NCI-H510A treated with DMSO at 0.1 percent for 48 hours (cell line): ENCODE results near the gene AXIN1.
"Not testable (repeated sequence)": the region's sequence is repeated elsewhere in the genome, so short reads cannot be mapped to it uniquely, and the experiment has no call there.

Experiments used
- DNase-seq: peaks from one replicate; lab custom pipeline; 2025; lab: John Stamatoyannopoulos, UW

Gene AXIN1

GRCh38 chr16:265711-266110 is 86.8 kb downstream of the AXIN1 start:
- no peak for DNase-seq

GRCh38 chr16:265002-265529 is 87.5 kb downstream of the AXIN1 start:
- no peak for DNase-seq

- DNase-seq, result no peak
These were observed 88.0 kb downstream of the AXIN1 start for GRCh38 chr16:264440-264951.

GRCh38 chr16:263944-264343 is 88.6 kb downstream of the AXIN1 start:
- DNase-seq, result no peak

GRCh38 chr16:263182-263774 is 89.2 kb downstream of the AXIN1 start:
- no peak for DNase-seq

DNA sequence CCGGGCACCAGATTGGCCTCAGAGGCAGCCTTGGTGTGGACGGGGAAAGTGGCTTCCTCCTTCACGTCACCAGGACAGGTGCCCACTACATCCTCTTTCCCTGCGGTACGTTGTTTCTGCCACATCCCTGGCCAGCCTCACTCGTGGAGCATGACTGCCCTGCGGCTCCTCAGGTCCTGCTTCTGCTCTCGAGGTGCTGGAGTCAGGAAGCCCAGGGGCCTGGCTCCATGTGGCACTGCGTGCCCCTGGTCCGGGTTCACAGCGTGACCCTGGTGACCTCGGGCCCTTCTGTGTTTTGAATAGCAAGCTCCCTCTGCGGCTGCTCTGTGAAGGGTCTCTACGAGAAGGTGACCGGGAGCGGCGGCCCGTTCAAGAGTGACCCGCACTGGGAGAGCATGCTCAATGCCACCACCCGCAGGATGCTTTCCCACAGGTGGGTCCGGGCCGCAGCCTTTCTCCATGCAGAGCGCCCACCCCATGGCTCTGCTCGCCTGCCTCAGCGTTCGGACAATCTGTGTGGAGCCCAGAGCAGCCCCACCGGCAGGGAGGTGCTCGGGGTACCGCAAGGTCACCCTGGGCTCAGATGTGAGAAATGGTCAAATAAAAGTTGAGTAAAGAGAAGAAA is 90.3 kb downstream of the AXIN1 start:
- no peak for DNase-seq

DNA sequence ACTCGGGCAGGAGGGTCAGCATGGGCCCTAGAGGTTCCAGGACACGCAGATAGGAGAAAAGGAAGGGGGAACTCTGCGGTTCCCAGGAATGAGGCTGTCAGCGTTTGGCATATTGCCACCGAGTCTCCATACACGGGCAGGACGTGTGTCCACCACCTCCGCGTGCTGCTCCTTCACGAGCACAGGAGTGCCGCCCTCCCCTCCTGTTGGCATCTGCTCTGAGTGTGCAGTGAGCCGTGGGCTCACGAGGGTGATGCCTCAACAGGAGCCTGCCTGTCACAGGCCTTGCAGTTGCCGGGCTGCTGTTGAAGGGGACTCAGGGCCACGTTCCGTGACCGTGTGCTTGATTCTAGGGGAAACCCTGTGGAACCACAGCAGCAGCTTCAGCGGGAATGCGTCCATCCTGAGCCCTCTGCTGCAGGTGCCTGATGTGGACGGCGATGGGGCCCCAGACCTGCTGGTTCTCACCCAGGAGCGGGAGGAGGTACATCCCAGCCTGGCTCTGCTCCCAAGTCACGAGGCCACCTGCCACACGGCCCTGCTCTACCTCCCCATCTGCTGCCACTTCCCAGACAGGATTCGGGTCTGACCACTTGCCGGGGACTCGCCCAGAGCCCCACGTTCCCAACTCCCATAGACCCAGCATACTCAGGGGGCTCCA is 91.4 kb downstream of the AXIN1 start:
- DNase-seq, result no peak

- DNase-seq, result no peak
These were observed 92.2 kb downstream of the AXIN1 start for GRCh38 chr16:260326-260725.

DNA sequence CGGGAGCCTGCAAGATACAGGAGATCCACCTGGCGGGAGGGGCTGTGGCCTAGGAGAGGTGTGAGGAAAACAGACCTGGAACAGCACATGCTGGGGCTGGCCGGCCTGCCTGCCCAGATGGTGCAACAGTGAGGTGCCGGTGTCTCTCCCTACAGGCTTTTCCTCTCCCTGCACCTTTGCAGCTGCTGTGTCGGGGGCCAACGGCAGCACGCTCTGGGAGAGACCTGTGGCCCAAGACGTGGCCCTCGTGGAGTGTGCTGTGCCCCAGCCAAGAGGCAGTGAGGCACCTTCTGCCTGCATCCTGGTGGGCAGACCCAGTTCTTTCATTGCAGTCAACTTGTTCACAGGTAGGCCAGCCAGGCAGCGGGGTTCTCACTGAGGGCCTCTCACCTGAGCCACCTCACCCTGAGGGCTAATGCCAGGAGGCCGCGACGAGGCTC is 92.7 kb downstream of the AXIN1 start:
- DNase-seq, result no peak

GRCh38 chr16:259226-259625 is 93.3 kb downstream of the AXIN1 start:
- DNase-seq, result no peak

GRCh38 chr16:258091-258490 is 94.4 kb downstream of the AXIN1 start:
- DNase-seq, result not testable (repeated sequence)

DNA sequence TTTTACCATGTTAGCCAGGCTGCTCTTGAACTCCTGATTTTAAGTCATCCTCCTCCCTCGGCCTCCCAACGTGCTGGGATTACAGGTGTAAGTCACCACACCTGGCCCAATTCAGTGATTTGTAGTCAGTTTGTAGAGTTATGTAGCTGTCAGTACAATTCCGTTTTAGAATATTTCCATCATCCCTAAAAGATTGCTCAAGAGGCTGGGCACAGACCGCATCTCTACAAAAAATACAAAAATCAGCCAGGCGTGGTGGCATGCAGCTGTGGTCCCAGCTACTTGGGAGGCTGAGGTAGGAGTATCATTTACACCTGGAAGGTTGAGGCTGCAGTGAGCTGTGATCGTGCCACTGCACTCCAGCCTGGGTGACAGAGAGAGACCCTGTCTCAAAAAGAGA is 97.3 kb downstream of the AXIN1 start:
- DNase-seq, result no peak

- DNase-seq, result no peak
These were observed 98.1 kb downstream of the AXIN1 start for GRCh38 chr16:254461-254860.

GRCh38 chr16:253833-254232 is 98.7 kb downstream of the AXIN1 start:
- no peak for DNase-seq

DNA sequence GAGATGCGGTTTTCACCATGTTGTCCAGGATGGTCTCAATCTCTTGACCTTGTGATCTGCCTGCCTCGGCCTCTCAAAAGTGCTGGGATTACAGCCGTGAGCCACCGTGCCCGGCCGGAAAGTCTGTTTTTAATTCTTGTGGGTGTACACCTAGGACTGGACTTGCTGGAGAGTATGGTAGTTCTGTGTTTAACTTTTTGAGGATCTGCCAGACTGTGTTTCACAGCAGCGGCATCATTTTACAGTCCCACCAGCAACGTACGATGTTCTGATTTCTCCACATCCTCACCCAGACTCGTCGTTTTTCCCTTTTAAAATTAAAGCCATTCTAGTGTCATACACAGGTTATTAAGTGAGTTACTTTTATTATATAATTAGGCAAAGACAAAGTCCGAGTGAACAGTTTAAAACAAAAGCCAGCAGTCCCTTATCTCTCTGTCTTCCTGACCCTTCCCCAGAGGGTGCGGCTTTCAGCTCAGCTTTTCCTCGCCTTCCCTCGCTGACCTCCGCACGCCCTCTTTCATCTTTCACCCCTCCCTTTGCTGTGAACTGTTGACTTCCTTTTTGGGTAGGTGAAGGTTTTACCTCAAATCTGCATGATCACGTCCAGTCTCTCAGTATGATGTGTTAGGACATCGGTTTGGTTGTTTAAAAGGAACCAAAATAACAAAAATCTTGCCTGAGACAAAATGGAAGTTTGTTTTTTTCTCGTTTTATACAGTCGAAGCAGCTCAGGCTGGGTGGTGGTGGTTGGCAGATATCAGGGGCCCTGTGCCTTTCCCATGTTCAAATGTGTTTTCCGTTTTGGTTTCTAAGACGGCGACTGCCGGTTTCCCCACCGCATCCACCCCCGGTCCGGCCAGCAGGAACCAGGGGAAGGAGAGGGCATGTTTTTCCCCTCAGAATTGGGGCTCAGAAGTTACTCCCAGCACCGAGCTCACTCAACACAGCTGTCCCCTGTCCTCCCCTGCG is 99.9 kb downstream of the AXIN1 start:
- no peak for DNase-seq

DNA sequence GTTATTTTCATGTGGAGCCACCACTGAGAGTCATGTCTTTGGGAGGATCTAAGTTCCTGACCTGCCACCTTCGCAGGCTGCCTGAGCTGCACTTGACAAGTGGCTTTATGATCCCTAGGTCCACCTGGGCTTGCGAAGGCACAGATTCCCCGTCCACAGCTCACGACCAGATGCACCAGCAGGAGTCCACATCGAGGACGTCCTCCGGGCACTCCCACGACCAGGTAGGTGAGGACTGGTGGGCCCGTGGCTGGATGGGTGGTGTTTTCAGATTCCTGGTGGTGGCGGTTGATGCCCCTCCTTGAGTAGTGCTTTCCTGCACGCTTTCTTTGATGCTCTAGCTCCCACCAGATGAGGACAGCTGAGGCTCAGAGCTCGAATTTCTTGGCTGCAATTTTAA is 103.1 kb downstream of the AXIN1 start:
- DNase-seq, result no peak

DNA sequence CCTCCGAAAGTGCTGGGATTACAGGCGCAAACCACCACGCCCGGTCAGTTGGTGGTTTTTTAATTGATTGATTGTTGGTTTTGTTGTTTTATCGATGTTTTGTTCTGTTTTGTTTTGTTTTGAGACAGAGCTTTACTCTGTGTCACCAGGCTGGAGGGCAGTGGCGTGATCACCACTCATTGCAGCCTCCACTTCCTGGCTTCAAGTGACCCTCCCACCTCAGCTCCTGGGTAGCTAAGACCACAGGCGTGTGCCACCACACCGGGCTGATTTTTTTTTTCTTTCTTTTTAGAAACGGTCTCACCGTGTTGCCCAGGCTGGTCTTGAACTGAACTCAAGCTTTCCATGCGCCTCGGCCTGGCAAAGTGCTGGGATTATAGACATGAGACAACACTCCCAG is 105.5 kb downstream of the AXIN1 start:
- no peak for DNase-seq

DNA sequence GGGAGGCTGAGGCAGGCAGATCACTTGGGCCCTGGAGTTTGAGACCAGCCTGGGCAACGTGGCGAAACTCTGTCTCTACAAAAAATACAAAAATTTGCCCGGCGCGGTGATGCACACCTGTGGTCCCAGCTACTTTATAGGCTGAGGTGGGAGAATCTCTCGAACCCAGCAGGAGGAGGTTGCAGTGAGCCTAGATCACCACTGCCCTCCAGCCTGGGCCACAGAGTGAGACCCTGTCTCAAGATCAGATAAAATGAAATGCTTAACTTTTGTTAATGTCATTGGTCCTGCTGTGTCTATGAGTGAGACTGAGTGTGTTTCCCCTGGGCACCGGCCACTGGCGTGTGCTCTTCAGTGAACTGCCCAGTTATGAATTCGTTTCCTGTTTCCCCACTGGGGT is 107.4 kb downstream of the AXIN1 start:
- DNase-seq, result no peak

DNA sequence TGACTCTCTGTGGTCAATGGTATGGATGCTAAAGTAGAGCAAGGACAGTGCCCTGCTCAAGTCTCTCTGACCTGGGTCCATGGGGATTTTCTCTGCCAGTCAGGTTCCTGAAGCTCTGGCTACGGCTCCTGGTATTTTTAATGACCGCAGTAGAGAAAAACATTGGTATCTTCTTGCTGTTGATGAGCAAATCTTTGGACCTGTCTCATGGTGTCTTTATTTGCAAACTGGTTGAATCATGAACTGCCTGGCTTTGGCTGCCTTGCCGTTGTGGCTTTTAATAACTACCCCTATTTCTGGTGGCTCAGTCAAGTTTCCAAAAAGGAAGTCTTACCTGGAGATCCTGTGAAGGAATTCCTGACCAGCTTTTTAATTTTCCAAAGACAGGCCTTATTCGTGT is 109.2 kb downstream of the AXIN1 start:
- DNase-seq, result no peak

GRCh38 chr16:242281-242680 is 110.2 kb downstream of the AXIN1 start:
- DNase-seq, result no peak

GRCh38 chr16:240559-240958 is 112.0 kb downstream of the AXIN1 start:
- no peak for DNase-seq

- no peak for DNase-seq
These were observed 112.6 kb downstream of the AXIN1 start for GRCh38 chr16:239948-240277.
